Pancreas (tissue), 10 donors: ENCODE measurements around the gene CPLX1. TPM values are rescaled to one million over a fixed set of nuclear protein-coding genes. Genes with fewer than 3 reads are reported as not detected.

ENCODE experiments used
- ATAC-seq, 4 donors: fragments of 200-7000 bp; cut with Tn5 transposase; one replicate each; pipeline versions ENCODE4 v1.8.0 to v1.9.1; 2020; ENCODE audit warnings: mild to moderate bottlenecking in 4 of 4, moderate library complexity in 4 of 4
- DNase-seq, 6 donors: peaks; one replicate each; pipeline ENCODE4 v3.0.0-alpha.2; 2020
- FAIRE-seq: peaks from 2 replicates; lab custom pipeline; 2012; peaks lifted over from hg19 to GRCh38; lab: Jason Lieb, UNC
- H3K27ac ChIP-seq, 4 donors: fragments of 200-600 bp; sonication (generic); 1 replicate in 3 of 4; 2 replicates in 1 of 4; pipeline versions ENCODE4 v1.5.0 to v1.8.0; 2020
- H3K27me3 ChIP-seq, 4 donors: fragments of 200-600 bp; one replicate each; pipeline ENCODE4 v1.8.0; 2021
- H3K36me3 ChIP-seq, 3 donors: fragments of 200-600 bp; sonication (generic) in 1 of 3; one replicate each; pipeline versions ENCODE4 v1.5.0 to v1.8.0; 2020 to 2021
- H3K4me1 ChIP-seq, 3 donors: fragments of 200-600 bp; one replicate each; pipeline ENCODE4 v1.8.0; 2021
- H3K4me3 ChIP-seq, 4 donors: fragments of 200-600 bp; sonication (generic) in 2 of 4; one replicate each; pipeline versions ENCODE4 v1.5.0 to v1.8.0; 2020 to 2021
- H3K9me3 ChIP-seq, 4 donors: fragments of 200-600 bp; one replicate each; pipeline ENCODE4 v1.8.0; 2021
- CTCF ChIP-seq, 4 donors: fragments of 200-600 bp; sonication (generic) in 3 of 4; IDR thresholded peaks; one replicate each; pipeline versions ENCODE4 v1.5.0 to v1.8.0; 2021; ENCODE audit warnings: antibody characterized with exemption in 4 of 4
- WGBS, 2 donors: extraction: QIAGEN DNeasy Blood & Tissue Kit; methylation state at CpG; one replicate each; pipeline ENCODE4 v1.1.7; 2013; 5-methylcytosine and 5-hydroxymethylcytosine counted together
- intact Hi-C, 3 donors: fragments of 100-400 bp; cut with DNase I; formaldehyde crosslinking; loops; one replicate each; pipeline versions ENCODE4 v1.11.1 to v1.14.2; 2022
- polyA plus RNA-seq, 2 donors: library from polyadenylated mRNA; stranded (reverse); fragments of 200-250 nt; gene quantifications; one replicate each; pipeline ENCODE4 v1.2.3, GENCODE V29; 2013
- total RNA-seq, 6 donors: library from RNA; stranded (reverse); fragmentation: NEBNext Ultra II Directional in 4 of 6; extraction: Animal tissue kit (Norgen Biotek cat#: 25700) in 4 of 6; gene quantifications; one replicate each; pipeline versions ENCODE4 v1.2.1 to v1.2.4, GENCODE V29; 2021 to 2023
- donor health status: healthy with polysubstance abuse.
- donor health status: DM: no; HTN: no; CAD: no; lungs with moderate emphysema.
- donor health status: DM: no; HTN: no; CAD: no.
- donor health status: control.
- donor health status: control.
- donor health status: Bipolar disorder and iron deficiency.
- donor health status: DM: yes; HTN: yes; CAD: no.
- donor health status: DM: no; HTN: no; CAD: no.
- donor health status: DM: no; HTN: no; CAD: no.
- donor health status: DM: yes; HTN: yes; CAD: no.

CPLX1 gene
- total and polyA plus RNA-seq, 8 donors, result 0.51 to 7.7 (median 1.4) TPM

- Histone ChIP-seq H3K4me3 (no peak overlapping the region), H3K27me3 (peaks cover 4 to 16% (median 5%) of the 10 kb centered on the region in 4 donors), H3K4me1 (peaks cover 0 to under 1% (median 0%) of the 10 kb centered on the region in 3 donors), H3K9me3 (no peaks in the 10 kb centered on the region), H3K27ac (no peak overlapping the region), H3K36me3 (no peaks in the 10 kb centered on the region)
- ATAC-seq, result no peak
- peak in 2 of 6 donors; percentile 56 to 57 for DNase-seq
- WGBS, 2 donors, result 85 to 90% methylated on average over 24 to 27 of the region's 27 CpGs
- intact Hi-C loops, result no loop called here
- TF ChIP-seq CTCF (IDR thresholded peaks at IDR 0.05), result no peak
- no peak for FAIRE-seq
These were observed 36.1 kb downstream of the CPLX1 start for GRCh38 chr4:789571-790465.

GRCh38 chr4:788636-789297 lies 37.2 kb downstream of the CPLX1 start:
- FAIRE-seq (no peak), DNase-seq (peak in 2 of 6 donors; percentile 47 to 64), ATAC-seq (no peak)
- no peak overlapping the region for H3K27ac ChIP-seq
- H3K4me3 ChIP-seq, result no peak overlapping the region
- H3K4me1 ChIP-seq, result no peaks in the 10 kb centered on the region
- H3K36me3 ChIP-seq, result no peaks in the 10 kb centered on the region
- peaks cover 0 to 6% (median 4%) of the 10 kb centered on the region in 4 donors for H3K27me3 ChIP-seq
- WGBS, 2 donors, result 77 to 80% methylated on average over 18 of the region's 18 CpGs
- H3K9me3 ChIP-seq, result no peaks in the 10 kb centered on the region
- no peak for TF ChIP-seq CTCF (IDR thresholded peaks at IDR 0.05)
- intact Hi-C loops, result no loop called here

GRCh38 chr4:788006-788635 lies 37.8 kb downstream of the CPLX1 start:
- Histone ChIP-seq H3K9me3 (no peaks in the 10 kb centered on the region), H3K4me3 (no peak overlapping the region), H3K27ac (no peak overlapping the region), H3K36me3 (no peaks in the 10 kb centered on the region), H3K27me3 (peaks cover 0 to 5% (median 3%) of the 10 kb centered on the region in 4 donors), H3K4me1 (no peaks in the 10 kb centered on the region)
- peak in 2 of 6 donors; percentile 40 to 48 for DNase-seq
- intact Hi-C loops, result no loop called here
- FAIRE-seq, result no peak
- WGBS, 2 donors, result 85 to 87% methylated on average over 18 to 19 of the region's 19 CpGs
- no peak for TF ChIP-seq CTCF (IDR thresholded peaks at IDR 0.05)
- no peak for ATAC-seq

GRCh38 chr4:787561-787981 lies 38.4 kb downstream of the CPLX1 start:
- intact Hi-C loops, result no loop called here
- Histone ChIP-seq H3K9me3 (no peaks in the 10 kb centered on the region), H3K4me1 (no peaks in the 10 kb centered on the region), H3K27ac (no peak overlapping the region), H3K4me3 (no peak overlapping the region), H3K36me3 (no peaks in the 10 kb centered on the region), H3K27me3 (peaks cover 0 to 5% (median 3%) of the 10 kb centered on the region in 4 donors)
- no peak for TF ChIP-seq CTCF (IDR thresholded peaks at IDR 0.05)
- FAIRE-seq (no peak), ATAC-seq (no peak), DNase-seq (peak in 2 of 6 donors; percentile 41 to 66)
- WGBS, 2 donors, result 83 to 86% methylated on average over 16 of the region's 16 CpGs
